ENCODE results near the gene DNAJC24. TPM values are rescaled to one million over a fixed set of nuclear protein-coding genes. Genes with fewer than 3 reads are reported as not detected.
"Not testable (repeated sequence)": the region's sequence is repeated elsewhere in the genome, so short reads cannot be mapped to it uniquely, and the experiment has no call there.

DNAJC24 gene, protein sequence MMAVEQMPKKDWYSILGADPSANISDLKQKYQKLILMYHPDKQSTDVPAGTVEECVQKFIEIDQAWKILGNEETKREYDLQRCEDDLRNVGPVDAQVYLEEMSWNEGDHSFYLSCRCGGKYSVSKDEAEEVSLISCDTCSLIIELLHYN
- total RNA-seq = 10 to 100 TPM in 3 of 4 donors, 1 to 10 TPM in 1; 9.6 to 17.8 (median 14.3) TPM

DNA sequence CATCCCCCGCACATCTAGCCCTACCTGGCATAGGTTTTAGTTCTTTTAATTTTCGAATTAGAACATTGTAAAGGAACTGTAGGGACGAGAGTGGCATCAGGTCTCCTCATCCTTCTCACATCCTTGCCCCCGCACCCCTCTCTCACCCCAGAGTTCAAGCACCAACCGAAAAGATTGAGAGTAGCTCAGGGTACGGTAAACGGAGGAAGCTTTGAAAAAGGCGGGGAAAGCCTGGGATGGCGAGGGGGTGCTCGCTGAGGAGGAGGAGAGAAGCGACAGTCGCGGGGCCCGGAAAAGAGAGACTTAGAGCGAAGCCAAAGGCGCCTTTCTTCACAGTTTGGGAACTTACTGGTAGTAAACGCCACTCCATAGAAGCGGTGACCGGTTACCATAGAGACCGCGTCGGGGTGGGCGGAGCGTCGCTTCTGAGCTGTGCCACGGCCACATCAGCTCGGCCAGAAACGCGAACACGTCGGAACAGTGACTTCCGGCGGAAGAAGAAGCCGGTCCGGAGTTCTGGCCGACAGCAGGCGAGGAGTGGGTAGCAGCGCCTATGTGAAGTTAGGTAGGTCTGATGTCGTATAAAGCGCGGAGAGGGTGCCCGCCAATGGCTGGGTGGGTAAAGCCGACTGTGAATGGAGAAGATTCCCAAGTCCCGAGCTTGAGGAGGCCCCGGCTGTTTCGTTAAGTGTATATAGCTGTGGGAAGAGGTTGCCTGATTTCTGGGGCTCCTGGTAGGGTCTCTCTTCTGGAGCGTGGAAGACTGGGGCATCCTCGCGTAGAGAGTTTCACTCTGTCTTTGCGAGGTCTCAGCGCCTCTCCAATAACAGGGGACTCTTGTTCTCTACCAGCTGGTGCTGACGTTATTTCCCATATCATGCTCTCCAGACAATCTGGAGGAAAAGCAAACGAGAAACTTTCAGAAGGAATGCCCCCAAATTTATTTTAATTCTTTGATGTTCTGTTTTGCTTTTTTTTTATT, at the start of gene DNAJC24, which contains the start of gene DCDC1:
TSS of gene DNAJC24 (plus strand) at position 513 of the 982 bp plus-strand sequence. CDS start 889 bp downstream, outside the sequence.
TSS of gene DCDC1 (minus strand) at position 392 of the 982 bp plus-strand sequence. CDS start 41,459 bp downstream, outside the sequence.
- H3K4me3 ChIP-seq = peak within 1 kb of the TSS; percentile 52 to 66 (median 61)
- no peaks in the 10 kb centered on the region for H3K36me3 ChIP-seq
- no peaks in the 10 kb centered on the region for H3K9me3 ChIP-seq
- TF ChIP-seq EP300 (IDR thresholded peaks at IDR 0.05) (peak; percentile 27 to 73), POLR2A (IDR thresholded peaks at IDR 0.05) (peak in 1 of 2 donors; percentile 25)
- TF ChIP-seq, protein P1, sequence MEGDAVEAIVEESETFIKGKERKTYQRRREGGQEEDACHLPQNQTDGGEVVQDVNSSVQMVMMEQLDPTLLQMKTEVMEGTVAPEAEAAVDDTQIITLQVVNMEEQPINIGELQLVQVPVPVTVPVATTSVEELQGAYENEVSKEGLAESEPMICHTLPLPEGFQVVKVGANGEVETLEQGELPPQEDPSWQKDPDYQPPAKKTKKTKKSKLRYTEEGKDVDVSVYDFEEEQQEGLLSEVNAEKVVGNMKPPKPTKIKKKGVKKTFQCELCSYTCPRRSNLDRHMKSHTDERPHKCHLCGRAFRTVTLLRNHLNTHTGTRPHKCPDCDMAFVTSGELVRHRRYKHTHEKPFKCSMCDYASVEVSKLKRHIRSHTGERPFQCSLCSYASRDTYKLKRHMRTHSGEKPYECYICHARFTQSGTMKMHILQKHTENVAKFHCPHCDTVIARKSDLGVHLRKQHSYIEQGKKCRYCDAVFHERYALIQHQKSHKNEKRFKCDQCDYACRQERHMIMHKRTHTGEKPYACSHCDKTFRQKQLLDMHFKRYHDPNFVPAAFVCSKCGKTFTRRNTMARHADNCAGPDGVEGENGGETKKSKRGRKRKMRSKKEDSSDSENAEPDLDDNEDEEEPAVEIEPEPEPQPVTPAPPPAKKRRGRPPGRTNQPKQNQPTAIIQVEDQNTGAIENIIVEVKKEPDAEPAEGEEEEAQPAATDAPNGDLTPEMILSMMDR (IDR thresholded peaks at IDR 0.05) = no peak
- peak; percentile 71 to 87 for DNase-seq (ENCODE audit: low spot score in 2 of 2)
- H3K4me1 ChIP-seq = peaks cover 0 to 20% (median 4%) of the 10 kb centered on the region in 4 donors
- H3K27me3 ChIP-seq = no peaks in the 10 kb centered on the region
- peak within 1 kb of the TSS in 3 of 4 donors; percentile 57 to 80 (median 67) for H3K27ac ChIP-seq
- 1% methylated on average over 41 to 49 of the region's 53 CpGs for WGBS, 2 donors

DNA sequence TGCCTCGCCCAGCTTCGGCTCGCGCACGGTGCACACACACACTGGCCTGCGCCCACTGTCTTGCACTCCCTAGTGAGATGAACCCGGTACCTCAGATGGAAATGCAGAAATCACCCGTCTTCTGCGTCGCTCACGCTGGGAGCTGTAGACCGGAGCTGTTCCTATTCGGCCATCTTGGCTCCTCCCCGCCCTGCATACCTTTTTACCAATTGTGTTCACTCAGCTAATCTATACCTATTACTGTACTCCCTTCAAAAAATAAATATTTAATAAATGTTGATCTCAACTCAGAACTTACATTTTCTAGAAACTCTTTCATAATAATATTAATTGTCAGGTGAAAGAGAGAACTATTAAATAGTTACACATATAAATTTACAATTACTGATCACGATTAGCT, 48.2 kb upstream of the DNAJC24 start:
- H3K9me3 ChIP-seq; DNase-seq (ENCODE audit: low spot score in 2 of 2); H3K27me3 ChIP-seq; H3K36me3 ChIP-seq; H3K4me3 ChIP-seq; H3K4me1 ChIP-seq; H3K27ac ChIP-seq: not testable (repeated sequence)
- WGBS, 2 donors = 96% methylated on average over 12 to 15 of the region's 15 CpGs

DNA sequence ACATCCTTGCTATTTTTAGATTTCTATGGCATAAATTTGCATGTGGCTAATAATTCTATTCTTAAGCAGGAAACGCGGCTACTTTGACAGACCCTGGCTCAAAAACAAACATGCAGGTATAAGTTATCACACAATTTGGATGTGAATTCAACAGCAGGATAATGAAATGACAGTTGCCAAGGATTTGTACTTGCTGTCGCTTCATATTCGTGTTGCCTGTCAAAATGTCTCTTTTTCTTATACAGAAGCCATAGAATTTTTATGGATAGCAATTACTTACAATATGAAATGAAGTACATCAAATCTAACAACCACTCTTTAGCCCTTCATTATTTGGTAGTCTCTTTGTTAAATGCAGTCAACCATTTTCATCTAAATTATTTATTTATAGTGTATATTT, 46.5 kb upstream of the DNAJC24 start:
- Histone ChIP-seq H3K4me1 (no peaks in the 10 kb centered on the region), H3K27ac (no peak overlapping the region), H3K27me3 (no peaks in the 10 kb centered on the region), H3K36me3 (no peaks in the 10 kb centered on the region), H3K9me3 (no peaks in the 10 kb centered on the region), H3K4me3 (no peak overlapping the region)
- TF ChIP-seq, protein P1 (IDR thresholded peaks at IDR 0.05) = no peak
- TF ChIP-seq EP300 (IDR thresholded peaks at IDR 0.05) = no peak
- no peak for TF ChIP-seq POLR2A (IDR thresholded peaks at IDR 0.05)
- DNase-seq (ENCODE audit: low spot score in 2 of 2) = no peak
- WGBS, 2 donors = 80 to 86% methylated on average over 4 of the region's 4 CpGs

DNA sequence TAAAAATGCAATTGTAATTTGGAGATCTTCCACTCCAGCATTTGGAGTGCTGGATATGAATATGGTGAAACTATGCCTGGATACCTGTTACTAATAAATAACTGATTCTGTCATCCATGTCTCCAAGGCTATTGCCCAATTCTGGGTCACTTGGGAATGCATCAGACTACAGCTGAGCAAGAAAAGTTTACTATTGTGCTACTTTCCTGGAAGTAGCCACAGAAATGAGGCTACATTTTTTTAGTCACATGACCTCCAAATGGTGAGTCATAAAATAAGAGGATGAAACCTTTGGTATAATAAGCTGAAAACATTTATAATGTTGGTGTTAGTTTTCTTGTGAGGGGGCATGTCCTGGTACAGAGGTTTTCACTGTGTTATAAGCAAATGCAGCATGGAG, 44.5 kb upstream of the DNAJC24 start:
- DNase-seq (ENCODE audit: low spot score in 2 of 2) = peak in 1 of 2 donors; percentile 46
- no peak for TF ChIP-seq POLR2A (IDR thresholded peaks at IDR 0.05)
- peak in 1 of 2 donors; percentile 23 for TF ChIP-seq EP300 (IDR thresholded peaks at IDR 0.05)
- Histone ChIP-seq H3K4me3 (no peak overlapping the region), H3K27me3 (no peaks in the 10 kb centered on the region), H3K27ac (no peak overlapping the region), H3K9me3 (no peaks in the 10 kb centered on the region), H3K36me3 (no peaks in the 10 kb centered on the region), H3K4me1 (no peaks in the 10 kb centered on the region)

DNA sequence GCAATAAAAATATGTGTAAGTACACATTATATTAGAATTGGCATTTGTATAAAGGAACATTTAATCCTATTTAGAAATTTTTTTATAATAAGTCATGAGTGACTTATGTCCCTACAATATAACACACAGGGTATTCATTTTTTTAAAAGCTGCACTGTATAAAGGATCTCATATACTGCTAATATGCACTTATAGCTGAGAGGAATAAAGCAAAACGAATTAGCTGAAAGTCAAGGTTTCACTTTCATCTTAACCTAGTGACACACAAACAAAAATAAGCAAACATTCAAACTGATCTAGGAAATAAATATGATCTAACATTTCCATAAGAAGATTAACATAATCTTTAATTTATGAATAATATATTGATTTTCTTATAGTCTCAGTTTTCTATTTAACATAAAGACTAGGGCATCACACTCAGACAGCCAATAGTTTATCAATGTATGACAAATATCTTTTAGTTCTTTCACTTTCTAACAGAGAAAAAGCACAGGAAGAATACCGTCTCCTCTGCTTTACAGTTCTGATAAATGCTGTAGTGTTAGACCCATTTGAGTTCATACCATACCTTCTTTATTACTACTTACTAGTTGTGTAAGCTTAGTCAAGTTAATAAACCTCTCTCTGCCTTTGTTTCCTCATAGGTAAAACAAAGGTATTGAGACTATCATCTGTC, 43.1 kb upstream of the DNAJC24 start:
- Histone ChIP-seq H3K4me3 (no peak overlapping the region), H3K27ac (no peak overlapping the region), H3K4me1 (no peaks in the 10 kb centered on the region), H3K36me3 (no peaks in the 10 kb centered on the region), H3K27me3 (no peaks in the 10 kb centered on the region), H3K9me3 (no peaks in the 10 kb centered on the region)
- TF ChIP-seq, protein P1 (IDR thresholded peaks at IDR 0.05) = no peak
- TF ChIP-seq POLR2A (IDR thresholded peaks at IDR 0.05) (no peak), EP300 (IDR thresholded peaks at IDR 0.05) (no peak)
- DNase-seq (ENCODE audit: low spot score in 2 of 2) = no peak
- 65% methylated on average over 2 of the region's 2 CpGs for WGBS, 2 donors

All from tibial nerve (tissue), 4 donors.